ENCODE measurements around the gene HPS1.

GRCh38 chr10:98483658-98484057, 36.9 kb upstream of the HPS1 start:
- TF ChIP-seq CTCF (IDR thresholded peaks at IDR 0.05; ENCODE audit: poor library complexity), result no peak
- no peak for TF ChIP-seq EZH2 (IDR thresholded peaks at IDR 0.05; ENCODE audit: borderline replicate concordance)

Measured in hepatocyte (in vitro differentiated cells).